ENCODE results near the gene TMTC2.

The TMTC2 gene

DNA sequence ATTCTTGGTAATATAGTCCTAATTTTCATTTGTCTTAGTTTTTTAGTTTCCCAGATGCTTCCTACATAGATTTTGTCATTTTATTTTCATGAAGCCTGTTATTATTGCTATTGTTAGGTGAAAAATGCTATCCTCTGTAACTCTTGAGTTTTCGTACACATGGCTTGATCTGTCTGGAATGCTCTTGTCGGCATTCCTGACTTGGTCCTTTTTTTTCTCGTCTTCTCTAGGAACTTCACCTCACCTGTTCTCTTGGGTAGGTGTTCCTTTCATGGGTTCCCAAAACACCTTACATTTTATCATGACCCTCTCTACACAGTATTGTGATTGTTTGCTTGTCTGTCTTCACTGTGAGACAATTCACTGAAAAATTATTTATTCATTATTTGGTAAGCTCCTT, 267.4 kb downstream of the TMTC2 start:
- Histone ChIP-seq H2AFZ (ENCODE audit: low read depth) (no peak overlapping the region), H4K20me1 (ENCODE audit: insufficient read depth) (no peaks in the 10 kb centered on the region), H3K4me3 (IDR thresholded peaks at IDR 0.05; ENCODE audit: insufficient read depth, low read depth, low read length) (no peak overlapping the region), H3K27ac (no peak overlapping the region), H3K4me1 (ENCODE audit: low read depth, poor library complexity, severe bottlenecking) (no peaks in the 10 kb centered on the region), H3K27me3 (ENCODE audit: insufficient read depth, low read depth) (no peaks in the 10 kb centered on the region), H3K36me3 (ENCODE audit: insufficient read depth) (no peaks in the 10 kb centered on the region), H3K4me2 (no peak overlapping the region), H3K9ac (no peak overlapping the region), H3K79me2 (ENCODE audit: insufficient read depth, low read depth) (no peaks in the 10 kb centered on the region)
- TF ChIP-seq, protein P1, sequence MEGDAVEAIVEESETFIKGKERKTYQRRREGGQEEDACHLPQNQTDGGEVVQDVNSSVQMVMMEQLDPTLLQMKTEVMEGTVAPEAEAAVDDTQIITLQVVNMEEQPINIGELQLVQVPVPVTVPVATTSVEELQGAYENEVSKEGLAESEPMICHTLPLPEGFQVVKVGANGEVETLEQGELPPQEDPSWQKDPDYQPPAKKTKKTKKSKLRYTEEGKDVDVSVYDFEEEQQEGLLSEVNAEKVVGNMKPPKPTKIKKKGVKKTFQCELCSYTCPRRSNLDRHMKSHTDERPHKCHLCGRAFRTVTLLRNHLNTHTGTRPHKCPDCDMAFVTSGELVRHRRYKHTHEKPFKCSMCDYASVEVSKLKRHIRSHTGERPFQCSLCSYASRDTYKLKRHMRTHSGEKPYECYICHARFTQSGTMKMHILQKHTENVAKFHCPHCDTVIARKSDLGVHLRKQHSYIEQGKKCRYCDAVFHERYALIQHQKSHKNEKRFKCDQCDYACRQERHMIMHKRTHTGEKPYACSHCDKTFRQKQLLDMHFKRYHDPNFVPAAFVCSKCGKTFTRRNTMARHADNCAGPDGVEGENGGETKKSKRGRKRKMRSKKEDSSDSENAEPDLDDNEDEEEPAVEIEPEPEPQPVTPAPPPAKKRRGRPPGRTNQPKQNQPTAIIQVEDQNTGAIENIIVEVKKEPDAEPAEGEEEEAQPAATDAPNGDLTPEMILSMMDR (conservative IDR thresholded peaks at IDR 0.05; ENCODE audit: low read depth, low read length) = no peak

DNA sequence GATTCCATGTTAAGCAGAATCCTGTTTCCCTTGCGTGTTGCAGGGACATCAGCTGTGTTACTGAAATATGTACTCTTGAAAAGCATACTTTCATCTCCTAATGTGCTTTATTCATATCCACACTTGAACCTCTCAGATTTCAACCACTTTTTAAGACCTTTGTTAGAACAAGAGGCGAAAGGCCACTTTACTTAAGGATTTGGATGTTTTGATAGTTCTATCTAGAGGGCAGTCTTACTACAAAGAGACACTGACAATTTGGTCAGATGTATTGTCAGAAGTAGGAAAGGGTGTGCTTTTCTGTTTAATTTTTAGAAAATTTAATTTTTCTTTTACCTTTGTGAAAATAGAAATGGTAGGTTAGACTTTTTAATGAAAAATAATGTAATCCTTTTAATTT, 267.9 kb downstream of the TMTC2 start:
- H3K9ac ChIP-seq = no peak overlapping the region
- H3K4me3 ChIP-seq (IDR thresholded peaks at IDR 0.05; ENCODE audit: insufficient read depth, low read depth, low read length) = no peak overlapping the region
- TF ChIP-seq, protein P1 (conservative IDR thresholded peaks at IDR 0.05; ENCODE audit: low read depth, low read length) = no peak
- no peaks in the 10 kb centered on the region for H3K4me1 ChIP-seq (ENCODE audit: low read depth, poor library complexity, severe bottlenecking)
- no peak overlapping the region for H2AFZ ChIP-seq (ENCODE audit: low read depth)
- no peak overlapping the region for H3K4me2 ChIP-seq
- H3K36me3 ChIP-seq (ENCODE audit: insufficient read depth) = no peaks in the 10 kb centered on the region
- H3K27me3 ChIP-seq (ENCODE audit: insufficient read depth, low read depth) = no peaks in the 10 kb centered on the region
- H3K79me2 ChIP-seq (ENCODE audit: insufficient read depth, low read depth) = no peaks in the 10 kb centered on the region
- no peak overlapping the region for H3K27ac ChIP-seq
- H4K20me1 ChIP-seq (ENCODE audit: insufficient read depth) = no peaks in the 10 kb centered on the region

DNA sequence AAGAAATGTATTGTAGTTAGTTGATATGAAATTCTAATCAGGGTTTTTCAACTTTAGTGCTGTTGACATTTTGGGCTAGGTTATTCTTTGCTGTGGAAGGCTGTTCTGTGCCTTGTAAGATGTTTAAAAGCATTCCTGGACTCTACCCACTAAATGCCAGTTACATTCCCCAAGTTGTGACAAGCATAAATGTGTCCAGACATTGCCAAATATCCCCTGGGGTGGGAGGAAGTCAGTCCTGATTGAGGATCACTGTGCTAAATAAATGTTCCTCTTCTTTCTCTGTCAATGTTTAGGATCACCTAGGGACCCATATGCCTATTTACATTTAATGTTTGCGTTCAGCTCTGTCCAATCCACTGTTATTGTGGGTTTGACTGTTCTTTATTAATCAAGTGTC, 268.3 kb downstream of the TMTC2 start:
- Histone ChIP-seq H3K4me1 (ENCODE audit: low read depth, poor library complexity, severe bottlenecking) (no peaks in the 10 kb centered on the region), H3K4me3 (IDR thresholded peaks at IDR 0.05; ENCODE audit: insufficient read depth, low read depth, low read length) (no peak overlapping the region), H3K9ac (no peak overlapping the region), H2AFZ (ENCODE audit: low read depth) (no peak overlapping the region), H3K27me3 (ENCODE audit: insufficient read depth, low read depth) (no peaks in the 10 kb centered on the region), H4K20me1 (ENCODE audit: insufficient read depth) (no peaks in the 10 kb centered on the region), H3K79me2 (ENCODE audit: insufficient read depth, low read depth) (no peaks in the 10 kb centered on the region), H3K4me2 (no peak overlapping the region), H3K36me3 (ENCODE audit: insufficient read depth) (no peaks in the 10 kb centered on the region), H3K27ac (no peak overlapping the region)
- TF ChIP-seq, protein P1 (conservative IDR thresholded peaks at IDR 0.05; ENCODE audit: low read depth, low read length) = no peak

DNA sequence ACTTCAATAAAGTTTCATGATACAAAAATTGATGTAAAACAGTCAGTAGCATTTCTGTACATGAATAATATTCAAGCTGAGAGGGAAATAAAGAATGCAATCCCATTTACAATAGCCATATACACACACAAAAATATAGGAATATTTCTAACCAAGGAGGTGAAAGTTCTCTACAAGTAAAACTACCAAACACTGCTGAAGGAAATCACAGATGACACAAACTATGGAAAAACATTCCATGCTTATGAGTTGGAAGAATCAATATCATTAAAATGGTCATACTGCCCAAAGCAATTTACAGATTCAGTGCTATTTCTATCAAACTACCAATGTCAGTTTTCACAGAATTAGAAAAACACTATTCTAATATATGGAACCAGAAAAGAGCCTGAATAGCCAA, 272.3 kb downstream of the TMTC2 start:
- H3K9ac ChIP-seq = no peak overlapping the region
- H3K4me2 ChIP-seq = no peak overlapping the region
- no peaks in the 10 kb centered on the region for H3K79me2 ChIP-seq (ENCODE audit: insufficient read depth, low read depth)
- H3K4me3 ChIP-seq (IDR thresholded peaks at IDR 0.05; ENCODE audit: insufficient read depth, low read depth, low read length) = no peak overlapping the region
- H3K36me3 ChIP-seq (ENCODE audit: insufficient read depth) = no peaks in the 10 kb centered on the region
- no peaks in the 10 kb centered on the region for H3K4me1 ChIP-seq (ENCODE audit: low read depth, poor library complexity, severe bottlenecking)
- no peak overlapping the region for H2AFZ ChIP-seq (ENCODE audit: low read depth)
- TF ChIP-seq, protein P1 (conservative IDR thresholded peaks at IDR 0.05; ENCODE audit: low read depth, low read length) = no peak
- no peaks in the 10 kb centered on the region for H4K20me1 ChIP-seq (ENCODE audit: insufficient read depth)
- H3K27ac ChIP-seq = no peak overlapping the region
- H3K27me3 ChIP-seq (ENCODE audit: insufficient read depth, low read depth) = no peaks in the 10 kb centered on the region

DNA sequence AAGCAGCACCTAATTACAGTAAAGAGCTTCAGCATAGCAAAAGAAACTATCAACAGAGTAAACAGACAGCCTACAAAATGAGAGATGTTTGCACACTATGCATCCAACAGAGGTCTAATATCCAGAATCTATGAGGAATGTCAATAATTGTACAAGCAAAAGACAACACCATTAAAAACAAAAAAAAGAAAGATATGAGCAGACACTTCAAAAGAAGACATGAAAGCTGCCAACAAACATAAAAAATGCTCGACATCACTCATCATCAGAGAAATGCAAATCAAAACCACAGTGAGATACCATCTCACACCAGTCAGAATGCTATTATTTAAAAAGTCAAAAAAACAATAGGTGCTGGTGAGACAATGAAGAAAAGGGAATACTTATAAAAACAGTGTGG, 273.1 kb downstream of the TMTC2 start:
- Histone ChIP-seq H2AFZ (ENCODE audit: low read depth) (no peak overlapping the region), H4K20me1 (ENCODE audit: insufficient read depth) (no peaks in the 10 kb centered on the region), H3K9ac (no peak overlapping the region), H3K79me2 (ENCODE audit: insufficient read depth, low read depth) (no peaks in the 10 kb centered on the region), H3K27ac (no peak overlapping the region), H3K4me3 (IDR thresholded peaks at IDR 0.05; ENCODE audit: insufficient read depth, low read depth, low read length) (no peak overlapping the region), H3K4me1 (ENCODE audit: low read depth, poor library complexity, severe bottlenecking) (no peaks in the 10 kb centered on the region), H3K27me3 (ENCODE audit: insufficient read depth, low read depth) (no peaks in the 10 kb centered on the region), H3K4me2 (no peak overlapping the region), H3K36me3 (ENCODE audit: insufficient read depth) (no peaks in the 10 kb centered on the region)
- TF ChIP-seq, protein P1 (conservative IDR thresholded peaks at IDR 0.05; ENCODE audit: low read depth, low read length) = no peak

All from KMS-11 (cell line).